GM12891 (cell line): ENCODE results near the gene G6PD.

Experiments used
- PAX5 ChIP-seq: IDR thresholded peaks from 2 replicates; pipeline ENCODE4 v1.6.1; 2011; ENCODE audit warnings: low read length, moderate library complexity, mild to moderate bottlenecking; ENCODE audit not compliant: insufficient read depth, severe bottlenecking
- POLR2A ChIP-seq: IDR thresholded peaks from 2 replicates; pipeline ENCODE4 v1.6.1; 2011; ENCODE audit warnings: low read depth, low read length, control low read depth
- POLR2AphosphoS5 ChIP-seq: IDR thresholded peaks from 2 replicates; pipeline ENCODE4 v1.6.1; 2011; ENCODE audit warnings: low read depth, low read length, control low read depth
- POU2F2 ChIP-seq: IDR thresholded peaks from 2 replicates; pipeline ENCODE4 v1.6.1; 2011; ENCODE audit warnings: low read depth, mild to moderate bottlenecking, control low read depth, low read length, moderate library complexity
- SPI1 ChIP-seq: IDR thresholded peaks from 2 replicates; pipeline ENCODE4 v1.6.1; 2011; ENCODE audit warnings: low read depth, low read length, control low read depth
- TAF1 ChIP-seq: IDR thresholded peaks from 2 replicates; pipeline ENCODE4 v1.6.1; 2011; ENCODE audit warnings: low read depth, low read length, control low read depth

DNA sequence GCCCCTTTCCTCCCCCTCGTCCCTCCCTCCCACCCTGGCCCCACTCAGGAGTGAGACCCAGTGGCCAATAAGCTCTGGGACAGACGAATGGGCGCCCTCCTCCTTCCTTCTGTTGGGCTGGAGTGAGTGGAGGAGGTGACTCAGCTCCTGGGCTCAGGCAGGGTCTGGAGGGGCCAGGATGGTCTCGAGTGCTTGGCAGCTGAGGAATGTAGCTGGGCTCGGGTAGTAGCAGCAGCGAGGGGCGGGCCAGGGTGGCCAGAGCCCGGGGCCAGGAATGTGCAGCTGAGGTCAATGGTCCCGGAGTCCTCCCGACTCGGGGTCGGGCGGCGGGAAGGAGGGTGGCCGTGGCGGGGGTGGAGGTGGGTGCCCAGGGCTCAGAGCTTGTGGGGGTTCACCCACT lies 15.0 kb downstream of the G6PD start:
- TF ChIP-seq TAF1 (no peak), POLR2A (no peak), POLR2AphosphoS5 (no peak), POU2F2 (no peak), SPI1 (no peak), PAX5 (no peak)
